Stimulated activated CD8-positive, alpha-beta memory T cell treated with anti-CD3 and anti-CD28 coated beads, Interleukin-15, amount 100 ng/mL, for 24 hours (primary cell): ENCODE data around the gene RAMP2.

Experiments
- DNase-seq: peaks from one replicate; pipeline ENCODE4 v3.0.0-alpha.2; 2020; ENCODE audit warnings: low read depth

Gene RAMP2

GRCh38 chr17:42795061-42795460 is 34.0 kb downstream of the RAMP2 start:
- DNase-seq = no peak

GRCh38 chr17:42795465-42795864 is 34.4 kb downstream of the RAMP2 start:
- no peak for DNase-seq

- DNase-seq = no peak
Observed at GRCh38 chr17:42796066-42796758, 35.2 kb downstream of the RAMP2 start.

GRCh38 chr17:42797067-42798007 is 36.3 kb downstream of the RAMP2 start:
- no peak for DNase-seq

- DNase-seq = no peak
Observed at GRCh38 chr17:42798011-42798382, 37.0 kb downstream of the RAMP2 start.

- DNase-seq = peak; percentile 54
Observed at GRCh38 chr17:42798383-42799380, 37.7 kb downstream of the RAMP2 start, which contains the start of the genes CNTD1 and COA3. Gene CNTD1, plus strand, starts transcription at chr17:42798861. Its CDS starts 207 bp downstream, at chr17:42799068. Gene COA3, minus strand, starts transcription at chr17:42798704. Its CDS starts 23 bp downstream, at chr17:42798681.

- DNase-seq = no peak
Observed at GRCh38 chr17:42803074-42803883, 42.3 kb downstream of the RAMP2 start.

- no peak for DNase-seq
Observed at GRCh38 chr17:42804918-42805367, 43.9 kb downstream of the RAMP2 start.

GRCh38 chr17:42806249-42806648 is 45.2 kb downstream of the RAMP2 start:
- no peak for DNase-seq

- DNase-seq = no peak
Observed at GRCh38 chr17:42809250-42809649, 48.2 kb downstream of the RAMP2 start.
